ENCODE results near the gene SPTAN1.
"Not testable (repeated sequence)": the region's sequence is repeated elsewhere in the genome, so short reads cannot be mapped to it uniquely, and the experiment has no call there.

The SPTAN1 gene

DNA sequence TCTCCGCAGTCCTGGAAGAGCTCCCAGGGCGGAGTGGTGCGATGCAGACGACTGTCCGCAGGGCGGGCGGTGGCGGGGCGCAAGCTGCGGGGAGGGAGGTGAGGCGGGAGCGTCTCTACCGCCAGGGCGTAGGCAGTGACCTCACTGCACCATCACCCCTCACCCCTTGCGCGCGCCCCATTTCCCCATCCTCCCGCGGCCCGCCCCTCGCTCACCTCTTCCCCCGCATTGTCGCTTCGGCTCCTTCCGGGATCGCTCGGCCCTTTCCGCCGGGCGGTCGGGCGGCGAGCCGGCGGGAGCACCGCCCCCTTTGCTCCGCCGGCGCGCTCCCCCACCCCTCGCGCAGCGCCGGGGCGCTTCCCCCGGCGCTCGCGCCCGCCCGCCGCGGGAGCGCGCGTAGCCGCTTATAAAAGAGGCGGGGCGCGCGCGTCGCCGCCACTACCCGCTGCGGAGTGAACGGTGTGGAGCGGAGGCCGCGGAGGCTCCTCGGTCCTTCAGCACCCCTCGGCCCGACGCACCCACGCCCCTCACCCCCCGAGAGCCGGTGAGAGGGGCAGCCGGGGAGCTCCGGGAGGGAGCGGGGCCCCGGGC is at the start of gene SPTAN1:
Gene SPTAN1 (plus strand): TSS at position 435 of the 591 bp plus-strand sequence. CDS start 14,154 bp downstream, outside the sequence.
- peak; percentile 86 for DNase-seq (ENCODE audit: low spot score)

DNA sequence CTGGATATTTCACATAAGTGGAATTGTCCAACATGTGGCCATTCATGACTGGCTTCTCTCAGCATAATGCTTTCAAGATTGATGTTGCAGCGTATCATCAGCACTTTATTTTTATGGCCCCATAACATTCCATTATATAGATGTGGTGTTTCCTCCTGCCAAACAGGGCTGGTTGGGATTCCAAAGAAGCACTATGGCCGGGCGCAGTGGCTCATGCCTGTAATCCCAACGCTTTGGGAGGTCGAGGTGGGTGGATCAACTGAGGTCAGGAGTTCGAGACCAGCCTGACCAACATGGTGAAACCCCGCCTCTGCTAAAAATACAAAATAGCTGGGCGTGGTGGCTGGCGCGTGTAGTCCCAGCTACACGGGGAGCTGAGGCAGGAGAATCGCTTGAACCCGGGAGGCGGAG is 49.0 kb upstream of the SPTAN1 start:
- DNase-seq (ENCODE audit: low spot score), result not testable (repeated sequence)

DNA sequence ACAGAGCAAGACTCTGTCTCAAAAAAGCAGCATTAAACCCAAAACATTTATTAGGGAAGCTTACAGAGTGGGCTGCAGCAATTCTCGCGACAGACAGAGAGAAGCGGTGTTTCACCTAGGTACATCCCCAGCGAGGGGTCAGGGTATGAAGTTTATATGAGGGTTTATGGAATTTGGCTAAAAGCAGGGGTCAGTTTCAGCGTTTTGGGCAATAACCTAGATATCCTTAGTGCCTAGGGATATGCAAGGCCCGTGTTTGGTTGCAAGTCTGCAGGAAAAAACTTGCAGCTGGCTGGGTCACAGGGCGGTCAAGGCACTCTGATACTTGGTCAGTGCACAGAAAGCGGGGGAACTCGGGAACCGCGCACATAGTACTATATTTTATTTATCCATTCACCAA is 48.5 kb upstream of the SPTAN1 start:
- no peak for DNase-seq (ENCODE audit: low spot score)

DNA sequence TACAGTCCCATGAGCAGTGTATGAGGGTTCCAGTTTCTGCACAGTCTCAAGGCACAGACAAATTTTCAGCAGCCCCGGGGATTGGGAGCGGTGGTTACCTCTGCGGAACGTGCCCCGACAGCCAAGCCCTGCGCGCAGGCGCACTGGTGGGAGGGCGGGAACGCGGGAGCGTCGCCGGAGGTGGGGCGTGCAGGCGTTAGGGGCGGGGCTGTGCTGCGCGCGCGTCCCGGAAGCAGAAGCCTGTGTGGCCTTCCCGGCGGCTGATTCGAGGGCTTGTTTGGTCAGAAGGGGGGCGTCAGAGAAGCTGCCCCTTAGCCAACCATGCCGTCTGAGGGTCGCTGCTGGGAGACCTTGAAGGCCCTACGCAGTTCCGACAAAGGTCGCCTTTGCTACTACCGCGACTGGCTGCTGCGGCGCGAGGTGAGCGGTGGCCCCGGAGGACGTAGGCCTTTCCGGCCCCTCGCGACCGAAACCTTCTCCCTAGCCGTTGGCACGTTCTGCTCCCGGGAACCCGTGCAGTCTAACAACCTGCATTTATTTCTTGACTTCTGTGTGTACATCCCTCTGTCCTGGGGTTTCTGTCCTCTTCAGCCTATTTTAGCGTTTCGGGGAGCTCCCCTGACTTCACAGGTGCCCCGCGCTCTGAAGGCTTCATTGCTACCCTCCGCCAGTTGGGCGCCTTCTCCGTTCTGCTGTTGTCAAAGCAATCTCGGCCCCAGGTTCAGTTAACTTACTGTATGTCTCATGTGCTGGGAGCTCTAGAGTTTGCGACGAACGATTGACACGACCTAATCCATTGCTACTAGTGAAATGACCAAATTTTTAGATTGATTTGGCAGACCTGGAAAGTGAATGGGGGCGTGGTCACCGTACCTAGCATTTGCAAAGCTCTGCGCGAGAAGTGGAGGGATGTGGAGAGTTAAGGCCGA is 47.6 kb upstream of the SPTAN1 start, which contains the start of gene GLE1:
Gene GLE1 (plus strand): TSS at position 235 of the 929 bp plus-strand sequence. CDS start 87 bp downstream, at position 322.
- peak; percentile 90 for DNase-seq (ENCODE audit: low spot score)

DNA sequence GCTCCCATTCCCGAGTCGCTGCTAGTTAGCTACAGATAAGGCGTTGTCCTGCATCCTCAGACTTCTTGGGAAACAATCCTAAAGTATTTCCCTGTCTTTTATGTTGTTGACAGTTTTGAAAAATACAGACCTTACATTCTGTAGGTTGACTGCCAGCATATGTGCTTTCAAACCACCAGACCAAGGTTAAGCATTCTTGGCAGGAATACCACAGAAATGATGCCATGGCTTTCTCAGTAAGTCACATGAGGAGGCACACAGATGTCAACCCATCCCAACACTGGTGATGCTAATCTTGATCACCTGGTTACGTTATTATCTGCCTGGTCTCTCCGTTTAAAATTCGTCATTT is 47.0 kb upstream of the SPTAN1 start:
- no peak for DNase-seq (ENCODE audit: low spot score)

DNA sequence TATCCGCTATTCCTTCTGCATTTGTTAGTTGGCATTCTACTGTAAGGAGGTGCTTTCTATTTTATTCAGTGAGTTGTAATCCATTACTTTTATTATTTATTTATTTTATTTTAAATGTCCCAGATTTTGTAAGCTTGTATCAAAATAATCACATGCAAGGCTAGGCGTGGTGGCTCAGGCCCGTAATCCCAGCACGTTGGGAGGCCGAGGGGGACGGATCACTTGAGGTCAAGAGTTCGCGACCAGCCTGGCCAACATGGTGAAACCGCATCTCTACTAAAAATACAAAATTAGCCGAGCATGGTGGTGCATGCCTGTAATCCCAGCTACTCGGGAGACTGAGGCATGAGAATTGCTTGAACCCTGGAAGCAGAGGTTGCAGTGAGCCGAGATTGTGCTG is 46.5 kb upstream of the SPTAN1 start:
- not testable (repeated sequence) for DNase-seq (ENCODE audit: low spot score)

DNA sequence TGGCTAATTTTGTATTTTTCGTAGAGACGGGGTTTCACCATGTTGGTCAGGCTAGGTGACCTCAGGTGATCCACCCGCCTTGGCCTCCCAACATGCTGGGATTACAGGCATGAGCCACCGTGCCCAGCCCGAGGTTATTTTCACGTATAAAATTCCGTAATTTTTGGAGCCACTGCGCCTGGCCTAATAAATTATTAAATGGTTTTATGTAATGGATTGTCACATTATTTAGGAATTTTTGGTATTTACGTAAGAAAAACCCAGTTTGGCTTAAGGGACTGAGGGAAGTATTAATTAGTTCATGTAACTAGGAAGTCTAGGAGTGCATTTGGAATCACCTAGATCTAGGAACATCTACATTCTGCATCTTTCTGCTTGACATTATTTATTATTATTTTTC is 39.6 kb upstream of the SPTAN1 start:
- no peak for DNase-seq (ENCODE audit: low spot score)

DNA sequence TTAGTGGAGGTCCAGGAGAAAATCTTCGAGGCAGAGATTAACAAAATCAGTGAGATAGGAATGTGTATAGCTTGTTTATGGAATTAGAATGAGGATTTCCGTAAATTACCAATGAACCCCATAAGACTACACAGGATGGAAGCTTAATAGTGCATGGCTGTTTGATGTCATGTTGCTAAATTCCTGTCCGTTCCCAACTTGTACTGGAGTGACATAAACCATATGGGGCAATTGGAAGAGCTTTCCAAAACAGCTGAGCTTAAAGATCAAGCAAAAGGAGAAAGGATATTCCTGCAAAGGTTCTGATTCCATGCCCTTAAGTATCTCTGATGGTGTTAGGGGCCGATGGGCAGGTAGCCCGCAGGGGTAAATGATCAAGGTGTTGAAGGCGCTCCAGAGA is 30.4 kb upstream of the SPTAN1 start:
- DNase-seq (ENCODE audit: low spot score), result no peak

DNA sequence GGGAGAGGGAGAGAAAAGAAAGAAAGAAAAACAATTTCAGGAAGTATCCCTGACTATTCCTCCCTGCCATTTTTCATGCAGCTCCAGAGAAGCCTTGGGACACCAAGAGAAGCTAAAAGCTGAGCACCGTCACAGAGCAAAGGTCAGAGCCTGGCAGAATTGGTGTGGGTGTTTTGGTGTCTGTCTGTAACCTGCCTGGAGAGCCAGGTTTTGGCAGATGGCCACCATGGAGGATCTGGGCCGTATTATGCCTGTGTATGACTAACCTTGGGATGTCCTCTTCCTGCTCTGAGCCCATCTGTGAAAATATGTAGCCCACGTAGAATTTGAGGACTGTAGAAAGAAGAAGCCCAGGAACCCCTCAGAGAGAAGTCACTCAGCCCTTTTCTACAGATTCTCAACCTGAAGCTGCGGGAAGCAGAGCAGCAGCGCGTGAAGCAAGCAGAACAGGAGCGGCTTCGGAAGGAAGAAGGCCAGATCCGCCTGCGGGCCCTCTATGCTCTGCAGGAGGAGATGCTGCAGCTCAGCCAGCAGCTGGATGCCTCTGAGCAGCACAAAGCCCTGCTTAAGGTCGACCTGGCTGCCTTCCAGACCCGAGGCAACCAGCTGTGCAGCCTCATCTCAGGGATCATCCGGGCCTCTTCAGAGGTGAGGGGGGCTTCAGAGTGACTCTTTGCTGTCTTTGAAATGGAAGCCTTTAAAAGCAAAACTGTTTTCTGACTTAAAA is 29.0 kb upstream of the SPTAN1 start:
- peak; percentile 47 for DNase-seq (ENCODE audit: low spot score)

DNA sequence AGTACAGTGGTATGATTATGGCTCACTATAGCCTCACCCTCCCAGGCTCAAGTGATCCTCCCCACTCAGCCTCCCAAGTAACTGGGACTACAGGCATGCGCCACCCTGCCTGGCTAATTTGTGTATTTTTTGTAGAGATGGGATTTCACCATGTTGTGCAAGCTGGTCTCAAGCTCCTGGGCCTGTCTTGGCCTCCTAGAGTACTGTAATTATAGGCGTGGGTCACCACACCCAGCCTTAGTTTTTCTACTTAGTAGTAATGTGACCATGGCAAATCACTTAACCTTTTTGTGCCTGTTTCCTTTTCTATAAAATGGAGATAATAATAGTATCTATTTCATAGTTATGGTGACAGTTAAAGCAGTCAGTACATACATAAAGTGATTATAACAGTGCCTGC is 25.7 kb upstream of the SPTAN1 start:
- no peak for DNase-seq (ENCODE audit: low spot score)

DNA sequence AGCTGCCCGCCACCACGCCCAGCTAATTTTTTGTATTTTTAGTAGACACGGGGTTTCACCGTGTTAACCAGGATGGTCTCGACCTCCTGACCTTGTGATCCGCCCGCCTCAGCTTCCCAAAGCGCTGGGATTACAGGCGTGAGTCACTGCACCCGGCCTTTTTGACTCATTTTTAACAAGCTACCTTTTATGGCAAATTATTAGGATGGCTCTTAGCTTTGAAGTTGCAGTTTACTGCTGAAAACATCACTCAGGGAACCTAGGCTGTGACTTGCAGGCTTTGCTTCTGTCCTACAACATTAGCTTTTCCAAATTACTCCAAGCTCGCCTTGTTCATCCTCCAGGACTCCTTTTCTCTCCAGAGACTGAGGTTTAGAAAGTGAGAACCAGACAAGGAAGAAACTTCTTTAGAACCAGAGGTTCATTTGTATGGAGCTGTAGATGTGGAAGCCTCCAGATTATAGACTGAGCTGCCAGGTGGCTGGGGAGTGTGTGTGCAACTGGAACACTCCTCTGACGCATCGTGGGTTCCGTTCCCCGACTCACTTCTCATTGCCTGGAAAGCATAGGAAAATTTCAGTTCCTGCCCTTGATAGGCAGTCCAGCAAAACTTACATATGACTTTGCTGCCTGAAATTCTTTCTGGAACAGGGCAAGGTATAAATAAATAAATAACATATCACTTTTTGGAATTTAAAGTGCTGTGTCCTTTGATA is 23.8 kb upstream of the SPTAN1 start:
- DNase-seq (ENCODE audit: low spot score), result no peak

DNA sequence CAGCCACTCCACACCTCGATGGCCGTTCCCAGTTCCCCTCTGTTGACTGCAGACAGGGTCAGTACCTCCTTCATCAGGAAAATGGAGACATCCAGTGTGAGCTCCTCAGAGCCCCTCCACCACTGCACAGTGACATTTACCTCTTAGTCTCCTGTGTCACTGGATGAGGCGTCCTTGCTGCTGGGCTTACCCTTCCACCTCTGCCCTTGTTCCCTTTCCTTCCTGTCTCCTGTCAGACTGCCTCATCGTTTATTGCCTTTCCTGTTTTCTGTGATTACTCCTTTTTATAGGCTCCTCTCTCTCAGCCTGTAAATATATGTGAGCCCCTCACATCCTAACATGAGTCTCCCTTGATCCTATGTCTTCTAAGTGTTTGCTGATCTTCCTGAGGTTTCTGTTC is 23.2 kb upstream of the SPTAN1 start:
- no peak for DNase-seq (ENCODE audit: low spot score)

DNA sequence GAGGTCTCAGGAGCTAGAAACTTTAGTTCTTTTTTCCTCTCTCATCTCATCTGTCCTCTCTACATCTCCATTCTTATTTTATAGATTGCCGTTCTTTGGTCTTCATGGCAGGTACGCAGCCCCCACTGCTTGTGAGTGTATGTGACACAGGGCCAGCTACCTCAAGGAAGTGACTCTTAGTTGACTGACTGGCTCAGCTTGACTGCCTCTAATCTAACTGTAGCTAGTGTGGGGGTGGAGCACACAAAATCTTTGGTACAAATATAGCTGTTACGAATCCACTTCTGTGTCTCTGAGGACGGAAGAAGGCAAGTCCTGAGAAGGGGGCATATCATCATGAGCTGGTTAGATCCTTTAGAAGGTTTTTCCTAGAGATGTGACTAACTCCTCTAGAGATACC is 19.8 kb upstream of the SPTAN1 start:
- no peak for DNase-seq (ENCODE audit: low spot score)

DNA sequence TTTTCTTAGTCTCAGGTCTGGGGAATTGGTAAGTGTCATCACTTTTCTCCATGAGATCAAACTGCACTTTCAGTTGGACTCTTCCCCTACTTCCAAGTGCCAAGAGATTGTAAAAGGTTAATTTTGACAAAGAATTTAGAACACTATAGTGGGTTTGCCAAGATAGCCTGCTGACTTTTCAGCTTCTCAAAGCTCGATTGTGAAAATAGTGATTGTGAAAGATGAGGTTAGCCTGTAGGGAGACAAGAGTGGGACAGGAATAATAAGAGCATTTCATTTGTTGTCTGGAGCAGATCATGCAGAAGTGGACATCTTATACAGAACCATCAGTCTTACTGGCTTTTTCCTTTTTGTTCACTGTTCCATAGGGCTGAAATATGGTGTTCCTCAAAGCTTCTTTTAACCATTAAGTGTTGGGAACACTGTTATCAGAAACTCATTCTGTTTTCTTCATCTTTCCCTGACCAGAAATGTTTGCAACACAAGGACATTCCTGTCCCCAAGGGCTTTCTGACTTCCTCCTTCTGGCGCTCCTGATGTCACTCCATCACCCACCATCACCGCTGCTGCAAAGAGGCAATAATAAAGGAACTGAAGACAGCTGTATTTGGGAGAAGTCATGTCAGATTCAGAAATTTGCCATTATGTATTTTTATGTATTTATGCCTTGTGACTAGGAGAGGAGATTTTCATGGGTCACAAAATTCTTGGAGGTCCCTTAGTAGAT is 11.6 kb upstream of the SPTAN1 start:
- DNase-seq (ENCODE audit: low spot score), result no peak

DNA sequence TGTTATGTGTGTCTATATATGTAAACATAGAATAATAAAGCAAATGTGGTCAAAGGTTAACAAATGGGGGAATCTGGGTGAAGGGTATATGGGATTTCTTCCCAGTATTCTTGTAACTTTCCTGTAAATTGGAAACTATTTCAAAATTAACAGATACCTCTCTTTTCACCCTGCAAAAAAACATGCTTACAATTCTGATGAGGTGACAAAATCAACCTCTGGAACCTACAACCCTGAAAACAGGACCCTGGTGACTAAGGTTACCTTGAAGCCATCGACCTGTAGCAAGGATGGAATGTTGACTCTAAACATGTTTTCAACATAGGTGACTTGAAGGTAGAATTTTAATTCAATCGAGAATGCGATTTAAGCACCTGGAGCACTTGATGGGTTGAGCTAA is 5.9 kb upstream of the SPTAN1 start:
- no peak for DNase-seq (ENCODE audit: low spot score)

DNA sequence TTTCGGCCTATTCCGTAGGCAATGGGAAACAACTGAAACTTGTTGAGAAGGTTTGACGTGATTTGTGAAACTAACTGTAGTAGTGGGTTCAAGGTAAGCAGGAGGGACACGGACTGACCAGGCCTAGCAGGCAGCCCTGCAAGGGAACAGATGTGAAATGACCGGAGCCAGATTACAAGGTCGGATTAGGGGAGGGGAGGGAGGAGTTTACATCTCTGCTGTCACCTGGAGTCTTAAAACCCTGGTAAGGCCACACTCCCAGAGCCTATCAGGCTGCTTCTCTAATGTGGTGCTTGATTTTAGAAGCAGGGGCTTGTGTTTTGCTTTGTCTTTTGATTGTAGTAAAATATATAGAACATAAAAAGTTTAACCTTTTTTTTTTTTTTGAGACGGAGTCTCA is 3.5 kb upstream of the SPTAN1 start:
- DNase-seq (ENCODE audit: low spot score), result no peak

DNA sequence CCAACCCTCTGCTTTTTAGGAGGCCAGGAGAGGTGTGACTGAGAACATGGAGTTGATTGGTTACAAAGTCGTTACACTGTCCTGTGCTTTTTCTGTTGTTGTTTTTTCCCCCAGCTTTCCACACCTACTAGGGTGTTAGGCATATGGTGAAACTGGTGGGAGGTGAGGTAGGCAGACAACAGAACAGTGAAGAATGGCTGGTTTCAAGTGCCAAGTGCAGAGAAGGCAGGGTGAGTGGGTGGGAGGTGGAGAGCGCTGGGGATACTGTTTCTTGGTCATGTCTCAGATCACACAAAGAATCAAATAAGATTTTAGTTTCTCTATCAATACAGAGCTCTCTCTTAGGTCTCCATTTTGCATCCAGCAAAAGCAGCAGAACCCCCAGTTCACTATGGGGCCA is 2.2 kb upstream of the SPTAN1 start:
- DNase-seq (ENCODE audit: low spot score), result no peak

DNA sequence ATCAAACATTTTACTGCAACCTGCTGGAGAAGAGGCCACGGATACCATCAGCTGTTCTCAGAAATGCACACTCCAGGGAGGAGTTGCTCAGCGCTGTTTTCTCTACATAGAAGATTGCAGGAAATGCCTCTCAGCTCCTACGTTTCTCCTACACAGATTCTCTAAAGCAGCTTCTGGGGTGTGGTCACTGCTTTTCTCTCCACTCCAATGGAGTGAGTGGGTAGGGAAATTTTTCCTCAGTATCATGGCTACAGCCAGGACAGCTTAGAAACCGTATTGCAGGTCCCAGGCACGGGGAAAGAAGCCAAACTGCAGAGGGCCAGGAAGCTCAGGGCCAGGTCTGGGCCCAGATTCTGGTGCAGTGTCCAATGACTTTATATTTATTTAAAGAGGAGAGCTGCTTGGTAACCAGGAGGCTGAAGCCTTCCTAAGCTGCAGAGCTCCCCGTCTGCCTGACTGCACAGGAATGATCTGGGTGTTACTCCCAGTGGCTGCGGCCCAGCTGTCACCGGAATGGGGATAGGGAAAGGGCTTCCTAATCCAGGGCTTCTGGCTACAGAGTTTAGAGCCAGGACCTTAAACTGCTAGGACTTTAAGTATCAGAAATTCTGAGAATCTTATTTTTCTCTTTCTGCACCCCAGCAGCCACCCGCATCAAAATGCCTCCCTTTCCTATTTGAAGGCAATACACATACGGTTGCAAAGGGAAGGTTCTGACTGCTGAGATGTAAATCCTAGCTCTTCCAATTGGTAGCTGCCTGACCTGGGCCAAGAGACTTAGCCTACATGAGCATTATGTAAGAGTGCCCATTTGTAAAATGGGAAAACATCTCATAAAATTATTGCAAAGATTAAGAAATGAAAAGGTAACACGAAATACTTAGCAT is 1.4 kb upstream of the SPTAN1 start:
- peak; percentile 60 for DNase-seq (ENCODE audit: low spot score)

DNA sequence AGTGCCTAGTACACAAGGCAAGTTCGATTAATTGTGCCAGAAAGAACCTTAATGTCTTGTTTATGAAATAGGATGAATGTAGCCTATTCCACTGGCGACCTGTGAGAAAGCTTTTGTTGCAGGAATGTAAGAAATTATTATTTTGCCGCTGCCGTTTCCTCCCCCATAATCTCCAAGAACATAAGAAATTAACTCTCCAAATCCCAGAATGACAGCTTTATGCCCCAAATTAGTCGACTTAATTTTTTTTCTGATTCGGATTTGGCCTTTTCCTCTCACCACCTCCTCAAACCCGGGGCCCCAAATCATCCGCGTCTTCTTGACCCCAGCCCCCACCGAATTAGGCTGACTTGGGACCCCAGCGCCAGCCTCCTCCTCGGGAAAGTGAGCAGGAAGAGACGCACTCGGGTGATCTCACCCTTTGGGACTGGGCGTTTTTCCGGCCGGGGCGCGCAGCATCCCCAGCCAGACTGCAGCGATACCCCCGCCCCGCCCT is 682 bp upstream of the SPTAN1 start:
- peak; percentile 46 for DNase-seq (ENCODE audit: low spot score)

DNA sequence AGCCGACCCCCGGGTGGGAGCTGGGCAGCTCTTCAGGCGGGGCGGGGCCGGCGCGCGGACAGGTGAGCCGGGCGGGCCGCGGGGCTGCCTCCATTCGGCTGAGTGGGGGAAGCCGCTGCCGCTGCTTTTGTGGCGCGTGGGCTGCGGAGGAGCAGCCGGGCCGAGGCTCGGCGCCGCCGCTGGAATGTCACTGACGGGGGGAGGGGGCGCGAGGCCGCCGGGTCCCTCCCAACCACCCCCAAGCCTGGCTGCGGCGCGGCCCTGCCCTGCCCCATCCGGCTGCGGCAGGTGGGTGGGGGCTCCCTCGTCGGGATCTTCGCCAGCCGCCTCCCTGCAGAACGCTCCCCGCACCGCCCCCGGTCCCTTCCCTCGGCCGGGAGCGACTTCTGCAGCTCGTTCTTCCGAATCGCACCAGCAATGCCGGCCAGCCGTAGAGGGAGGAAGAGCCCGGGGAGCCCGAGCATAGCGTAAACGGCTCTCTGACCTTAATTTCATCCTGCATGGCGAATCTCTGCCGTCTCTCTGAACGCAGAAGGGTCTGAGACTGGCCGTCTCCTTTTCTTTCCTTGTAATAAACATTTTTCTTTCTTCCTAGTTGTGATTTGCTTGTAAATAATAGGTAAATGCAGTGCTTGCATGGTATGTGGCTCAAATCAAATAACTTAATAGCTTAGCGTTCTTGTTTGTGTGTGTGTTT is 505 bp downstream of the SPTAN1 start:
- peak; percentile 26 for DNase-seq (ENCODE audit: low spot score)

Data from pons (tissue), 1 donor.